HG02943 (cell line): ENCODE measurements around the gene KIF20B.
"Not testable (repeated sequence)": the region's sequence is repeated elsewhere in the genome, so short reads cannot be mapped to it uniquely, and the experiment has no call there.

ENCODE experiments used
- ATAC-seq: cut with Tn5 transposase; IDR thresholded peaks from one replicate; pipeline ENCODE4 v1.9.1; 2021; ENCODE audit warnings: mild to moderate bottlenecking, low read depth, moderate library complexity; ENCODE audit not compliant: unreplicated experiment

The KIF20B gene

GRCh38 chr10:89763671-89764070 is 62.3 kb downstream of the KIF20B start:
- not testable (repeated sequence) for ATAC-seq

GRCh38 chr10:89771684-89772083 is 70.3 kb downstream of the KIF20B start:
- no peak for ATAC-seq

DNA sequence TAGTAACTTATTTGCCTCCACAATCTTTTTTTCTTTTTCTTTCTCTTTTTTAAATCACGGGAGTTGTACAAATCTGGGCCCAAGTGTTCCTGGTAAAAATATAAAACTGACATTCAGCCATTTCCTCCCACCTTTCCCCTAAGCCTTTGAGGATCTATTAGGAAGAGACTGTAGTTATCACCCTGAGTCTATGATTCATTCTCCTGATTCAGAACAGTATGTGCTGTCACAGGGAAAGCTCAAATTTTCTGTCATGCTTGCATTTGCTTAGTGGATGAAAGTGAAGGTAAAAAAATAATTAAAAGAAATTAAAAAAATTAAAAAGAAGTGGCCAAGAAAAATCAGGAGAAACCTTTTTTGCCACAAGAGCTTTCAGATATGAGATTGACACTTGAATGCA is 71.7 kb downstream of the KIF20B start:
- ATAC-seq, result no peak

DNA sequence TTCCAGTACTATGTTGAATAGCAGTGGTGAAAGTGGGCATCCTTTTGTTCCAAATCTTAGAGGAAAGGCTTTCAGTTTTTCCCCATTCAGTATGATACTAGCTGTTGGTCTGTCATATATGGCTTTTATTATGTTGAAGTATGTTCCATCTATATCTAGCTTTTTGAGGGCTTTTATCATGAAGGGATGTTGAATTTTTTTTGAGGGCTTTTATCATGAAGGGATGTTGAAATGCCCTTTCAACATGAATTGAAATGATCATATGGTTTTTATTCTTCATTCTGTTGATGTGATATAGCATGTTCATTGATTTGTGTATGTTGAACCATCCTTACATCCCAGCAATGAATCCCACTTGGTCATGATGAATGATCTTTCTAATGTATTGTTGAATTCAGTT is 75.3 kb downstream of the KIF20B start:
- ATAC-seq, result no peak

- no peak for ATAC-seq
Measured at GRCh38 chr10:89782470-89782869, 81.1 kb downstream of the KIF20B start.

- no peak for ATAC-seq
Measured at GRCh38 chr10:89783406-89783805, 82.0 kb downstream of the KIF20B start.

DNA sequence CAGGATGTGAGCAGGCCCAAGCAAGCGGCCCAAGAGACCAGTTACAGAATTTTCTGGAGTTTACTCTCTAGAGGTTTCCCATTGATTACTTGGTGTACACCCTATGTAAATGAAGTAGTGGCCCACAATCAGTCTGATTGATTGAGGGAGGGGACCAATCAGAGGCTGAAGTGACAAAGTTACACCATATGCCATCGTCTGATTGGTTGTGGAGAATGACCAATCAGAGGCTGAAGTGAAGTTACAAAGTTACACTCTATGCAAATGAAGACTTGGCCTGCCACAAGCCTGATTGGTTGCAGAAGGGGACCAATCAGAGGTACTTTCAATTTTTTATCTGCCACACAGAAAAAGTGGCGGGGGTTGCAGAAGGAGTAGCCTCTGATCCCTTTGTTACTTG is 83.7 kb downstream of the KIF20B start:
- ATAC-seq, result no peak

DNA sequence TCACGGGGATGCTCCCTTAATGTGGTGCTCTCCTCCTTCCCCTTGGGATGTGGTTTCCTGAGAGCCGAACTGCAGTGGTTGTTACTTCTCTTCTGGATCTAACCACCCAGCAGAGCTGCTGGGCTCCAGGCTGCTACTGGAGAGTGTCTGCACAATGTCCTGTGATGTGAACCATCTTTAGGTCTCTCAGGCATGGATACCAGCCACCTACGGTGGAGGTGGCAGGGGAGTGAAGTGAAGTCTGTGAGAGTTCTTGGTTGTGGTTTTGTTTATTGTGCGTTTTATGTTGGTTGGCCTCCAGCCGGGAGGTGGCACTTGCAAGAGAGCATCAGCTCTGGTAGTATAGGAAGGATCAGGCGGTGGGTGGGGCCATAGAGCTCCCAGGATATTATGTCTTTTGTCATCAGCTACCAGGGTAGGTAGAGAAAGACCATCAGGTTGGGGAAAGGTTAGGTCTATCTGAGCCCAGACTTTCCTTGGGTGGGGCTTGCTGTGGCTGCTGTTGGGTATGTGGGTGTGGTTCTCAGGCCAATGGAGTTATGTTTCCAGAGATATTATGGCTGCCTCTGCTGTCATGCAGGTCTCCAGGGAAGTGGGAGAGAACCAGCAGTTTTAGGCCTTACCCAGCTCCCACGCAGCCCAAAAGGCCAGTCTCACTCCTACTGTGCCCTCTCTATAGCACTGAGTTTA is 87.9 kb downstream of the KIF20B start:
- no peak for ATAC-seq

DNA sequence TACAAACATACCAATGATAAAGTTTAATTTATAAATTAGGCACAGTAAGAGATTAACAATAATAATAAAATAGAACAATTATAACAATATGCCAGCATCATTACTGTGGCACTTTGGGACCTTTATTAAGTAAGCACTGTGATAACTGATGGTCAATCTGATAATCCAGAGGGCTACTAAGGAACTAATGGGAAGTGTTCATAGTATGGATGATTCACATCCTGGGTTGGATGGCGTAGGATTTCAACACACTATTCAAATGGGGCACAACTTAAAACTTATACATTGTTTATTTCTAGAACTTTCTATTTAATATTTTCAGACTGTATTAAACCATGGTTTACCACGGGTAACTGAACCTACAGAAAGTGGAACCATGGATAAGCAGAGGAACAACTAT is 90.8 kb downstream of the KIF20B start:
- no peak for ATAC-seq

DNA sequence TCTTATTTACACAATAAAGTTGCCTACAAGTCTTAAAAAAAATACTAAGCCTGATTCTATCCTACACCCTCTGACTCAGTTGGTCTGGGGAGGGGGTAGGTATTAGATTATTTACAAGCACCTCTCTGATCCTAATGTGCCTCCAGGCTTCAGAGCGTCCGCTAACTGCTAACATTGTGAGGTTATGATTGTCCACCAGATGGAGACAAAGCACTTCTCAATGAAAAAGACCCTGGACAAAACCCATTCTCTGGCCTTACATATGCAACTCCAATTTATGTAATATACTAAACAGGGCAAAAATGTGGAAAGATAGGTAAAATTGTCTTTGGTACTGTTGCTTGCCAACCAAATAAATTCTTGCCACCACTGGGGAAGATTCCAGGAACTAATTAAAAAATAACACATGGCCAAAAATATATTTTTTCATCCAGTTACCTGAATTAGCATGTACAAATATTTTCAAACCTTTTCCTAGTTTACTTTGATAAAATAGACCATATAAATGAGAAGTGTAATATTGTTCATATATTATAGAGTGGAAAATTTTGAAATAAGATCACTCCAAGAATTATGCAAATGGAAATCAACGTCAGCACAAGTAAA is 92.4 kb downstream of the KIF20B start:
- ATAC-seq, result peak; percentile 60

GRCh38 chr10:89795840-89796239 is 94.5 kb downstream of the KIF20B start:
- ATAC-seq, result no peak

- ATAC-seq, result no peak
Measured at GRCh38 chr10:89798092-89798491, 96.7 kb downstream of the KIF20B start.

DNA sequence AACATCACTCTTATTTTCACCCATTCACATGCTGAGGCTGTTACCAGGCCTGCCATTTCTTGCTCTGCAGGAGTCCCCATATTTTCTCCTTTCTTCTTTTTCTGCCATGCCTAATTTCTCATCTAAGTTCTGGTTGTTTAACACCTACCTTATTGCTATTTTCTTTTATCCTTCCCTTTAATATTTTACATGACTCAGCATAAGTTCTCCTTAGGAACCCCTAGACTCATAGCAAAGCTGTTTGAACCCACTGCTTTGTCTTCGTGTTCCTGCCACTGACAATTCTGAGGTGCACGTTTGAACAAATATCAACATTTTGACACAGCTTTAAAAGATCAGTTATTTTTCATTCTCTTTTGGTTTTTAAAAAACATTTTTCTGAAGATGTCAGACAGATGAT is 98.2 kb downstream of the KIF20B start:
- no peak for ATAC-seq

DNA sequence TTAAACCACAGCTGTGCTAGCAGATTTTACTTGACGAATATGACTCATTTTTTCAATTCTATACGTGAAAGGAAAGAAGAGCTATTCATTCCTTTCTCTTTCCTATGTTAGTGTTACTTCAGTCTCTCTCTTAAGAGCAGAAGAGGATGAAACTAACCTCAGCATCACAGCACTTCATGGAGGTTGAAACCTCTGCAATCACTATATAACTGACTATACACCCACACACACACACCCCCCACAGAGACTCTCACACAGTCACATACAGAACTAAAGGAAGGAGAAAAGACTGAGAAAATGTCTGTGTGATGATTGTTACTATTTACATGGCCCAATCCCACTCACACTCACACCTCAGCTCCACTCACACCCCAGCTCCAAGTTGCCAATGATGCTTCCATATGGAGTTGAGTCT is 104.2 kb downstream of the KIF20B start:
- peak; percentile 68 for ATAC-seq

DNA sequence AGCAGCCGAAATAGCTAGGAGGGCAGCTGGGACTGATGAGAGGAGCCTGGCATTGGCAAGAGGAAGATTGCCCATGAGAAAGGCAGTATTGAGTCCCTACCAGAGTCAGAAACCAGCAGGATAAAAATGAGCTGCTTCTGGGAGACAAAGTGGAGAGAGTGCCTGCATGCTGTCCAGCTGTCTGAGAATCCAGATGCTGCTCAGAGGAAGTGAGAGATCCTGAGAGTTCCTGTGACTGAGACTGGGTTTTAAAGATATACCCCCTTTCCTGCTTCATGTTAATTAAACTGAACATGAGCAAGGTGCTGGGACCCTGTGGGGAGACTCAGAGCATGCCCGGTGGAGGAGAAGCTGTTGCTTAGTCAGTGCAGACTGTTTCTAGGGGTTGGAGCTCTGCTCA is 107.5 kb downstream of the KIF20B start:
- no peak for ATAC-seq

- no peak for ATAC-seq
Measured at GRCh38 chr10:89809766-89810165, 108.4 kb downstream of the KIF20B start.

DNA sequence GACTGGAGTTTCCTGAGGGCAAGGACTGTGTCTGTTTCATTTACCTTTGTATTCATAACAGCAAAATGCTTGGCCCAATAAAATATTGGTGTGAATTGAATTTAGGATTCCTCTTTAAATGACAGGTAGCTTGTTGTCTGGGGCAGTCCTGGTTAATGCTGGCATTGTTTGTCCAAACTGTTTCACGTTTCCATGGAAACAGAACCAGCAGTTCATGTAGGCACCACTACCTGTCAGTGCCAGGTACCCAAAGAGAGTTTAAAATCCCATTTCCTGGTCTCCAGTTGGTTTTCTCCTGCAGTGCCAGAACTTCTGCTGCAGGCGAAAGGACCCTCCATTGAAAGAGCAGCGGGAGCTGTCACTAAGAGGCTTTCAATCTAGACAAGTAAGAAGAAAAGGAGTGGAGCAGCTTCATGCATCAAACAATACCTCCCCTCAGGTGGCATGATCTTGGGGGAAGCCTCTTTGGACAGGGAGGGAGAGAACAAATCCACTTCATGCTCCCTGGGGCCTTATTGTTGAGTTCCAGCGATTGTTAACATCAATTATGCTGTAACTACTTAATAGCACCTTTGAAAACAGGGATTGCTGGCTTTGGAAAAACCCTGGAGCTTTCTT is 109.6 kb downstream of the KIF20B start:
- ATAC-seq, result no peak

GRCh38 chr10:89813546-89813945 is 112.2 kb downstream of the KIF20B start:
- ATAC-seq, result no peak

- no peak for ATAC-seq
Measured at GRCh38 chr10:89814278-89814677, 112.9 kb downstream of the KIF20B start.

- no peak for ATAC-seq
Measured at GRCh38 chr10:89815049-89815853, 113.9 kb downstream of the KIF20B start.

DNA sequence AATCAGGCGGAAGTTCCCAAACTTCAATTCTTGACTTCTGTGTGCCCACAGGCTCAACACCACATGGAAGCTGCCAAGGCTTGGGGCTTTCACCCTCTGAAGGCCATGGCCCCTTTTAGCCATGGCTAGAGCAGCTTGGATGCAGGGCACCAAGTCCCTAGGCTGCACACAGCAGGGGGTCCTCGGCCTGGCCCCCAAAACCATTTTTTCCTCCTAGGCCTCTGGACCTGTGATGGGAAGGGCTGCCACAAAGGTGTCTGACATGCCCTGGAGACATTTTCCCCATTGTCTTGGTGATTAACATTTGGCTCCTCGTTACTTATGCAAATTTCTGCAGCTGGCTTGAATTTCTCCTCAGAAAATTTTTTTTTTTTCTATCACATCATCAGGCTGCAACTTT is 117.6 kb downstream of the KIF20B start:
- ATAC-seq, result not testable (repeated sequence)
